GM23338 (cell line): ENCODE results near the gene LIN7A. TPM values are rescaled to one million over a fixed set of nuclear protein-coding genes. Genes with fewer than 3 reads are reported as not detected.

Experiments
- ATAC-seq: fragments of 200-7000 bp; cut with Tn5 transposase; 3 replicates; pipeline ENCODE4 v1.9.1; 2020
- DNase-seq: peaks from one replicate; pipeline ENCODE4 v3.0.0-alpha.2; 2015; ENCODE audit warnings: low spot score
- H2AFZ ChIP-seq: fragments of 200-600 bp; sonication (generic); 2 replicates; pipeline ENCODE4 v1.8.0; 2016; ENCODE audit warnings: antibody characterized with exemption, mild to moderate bottlenecking, moderate library complexity
- H3F3A ChIP-seq: fragments of 200-600 bp; sonication (generic); replicated peaks from 2 replicates; pipeline ENCODE4 v1.8.0; 2017; ENCODE audit warnings: antibody characterized with exemption, mixed run types, low read depth
- H3K27ac ChIP-seq: fragments of 200-600 bp; sonication (generic); 2 replicates; pipeline ENCODE4 v1.6.1; 2016; ENCODE audit warnings: low read depth
- H3K27me3 ChIP-seq: fragments of 200-600 bp; sonication (generic); 2 replicates; pipeline ENCODE4 v1.8.0; 2016; ENCODE audit warnings: mild to moderate bottlenecking, mixed run types, moderate library complexity; ENCODE audit not compliant: insufficient read depth
- H3K36me3 ChIP-seq: fragments of 200-600 bp; sonication (generic); 2 replicates; pipeline ENCODE4 v1.8.0; 2016; ENCODE audit warnings: mild to moderate bottlenecking; ENCODE audit not compliant: insufficient read depth
- H3K4me1 ChIP-seq: fragments of 200-600 bp; sonication (generic); 2 replicates; pipeline ENCODE4 v1.8.0; 2016; ENCODE audit warnings: mild to moderate bottlenecking, moderate library complexity; ENCODE audit not compliant: insufficient read depth
- H3K4me2 ChIP-seq: fragments of 200-600 bp; sonication (generic); 2 replicates; pipeline ENCODE4 v1.7.1; 2017; ENCODE audit warnings: mixed run types
- H3K4me3 ChIP-seq: fragments of 200-600 bp; sonication (generic); 2 replicates; pipeline ENCODE4 v1.6.1; 2016; ENCODE audit warnings: mixed run types
- H3K79me2 ChIP-seq: fragments of 200-600 bp; sonication (generic); replicated peaks from 2 replicates; pipeline ENCODE4 v1.8.0; 2017; ENCODE audit warnings: mild to moderate bottlenecking; ENCODE audit not compliant: insufficient read depth
- H3K9me2 ChIP-seq: fragments of 200-600 bp; sonication (generic); 2 replicates; pipeline ENCODE4 v1.8.0; 2017; ENCODE audit not compliant: insufficient read depth
- H4K20me1 ChIP-seq: fragments of 200-600 bp; sonication (generic); replicated peaks from 2 replicates; pipeline ENCODE4 v1.8.0; 2017; ENCODE audit warnings: mild to moderate bottlenecking; ENCODE audit not compliant: insufficient read depth
- H3K27ac Mint-ChIP-seq: 2 replicates; pipeline ENCODE4 v1.8.0; 2020; ENCODE audit warnings: inconsistent platforms, mild to moderate bottlenecking, moderate library complexity, mixed read lengths
- H3K27me3 Mint-ChIP-seq: 3 replicates; pipeline ENCODE4 v1.8.0; 2022; ENCODE audit warnings: low read depth, mild to moderate bottlenecking, moderate library complexity, mixed read lengths, inconsistent platforms; ENCODE audit not compliant: insufficient read depth, poor library complexity
- H3K36me3 Mint-ChIP-seq: 3 replicates; pipeline ENCODE4 v1.8.0; 2021; ENCODE audit warnings: low read depth, mild to moderate bottlenecking, inconsistent platforms, moderate library complexity, mixed read lengths
- H3K4me1 Mint-ChIP-seq: 3 replicates; pipeline ENCODE4 v1.8.0; 2020; ENCODE audit warnings: mild to moderate bottlenecking, inconsistent platforms, mixed read lengths
- H3K4me3 Mint-ChIP-seq: 3 replicates; pipeline ENCODE4 v1.8.0; 2021; ENCODE audit warnings: moderate library complexity, mild to moderate bottlenecking, inconsistent platforms, mixed read lengths
- H3K9me3 Mint-ChIP-seq: 3 replicates; pipeline ENCODE4 v1.8.0; 2020; ENCODE audit warnings: moderate library complexity, mild to moderate bottlenecking, inconsistent platforms, mixed read lengths
- CREB1 ChIP-seq: fragments of 250-450 bp; sonication (Bioruptor Pico); IDR thresholded peaks from 2 replicates; pipeline ENCODE4 v1.5.0; 2020; ENCODE audit warnings: low read depth, mild to moderate bottlenecking, moderate library complexity
- EZH2 ChIP-seq: fragments of 200-600 bp; sonication (generic); IDR thresholded peaks from one replicate; pipeline ENCODE4 v1.8.0; 2017; ENCODE audit warnings: antibody characterized with exemption, mild to moderate bottlenecking, low read depth; ENCODE audit not compliant: unreplicated experiment
- EZH2phosphoT487 ChIP-seq: fragments of 200-600 bp; sonication (generic); IDR thresholded peaks from one replicate; pipeline ENCODE4 v1.8.1; 2018; ENCODE audit warnings: antibody characterized with exemption; ENCODE audit not compliant: unreplicated experiment
- JUNB ChIP-seq: IDR thresholded peaks from one replicate; pipeline ENCODE4 v1.6.1; 2016; ENCODE audit warnings: antibody characterized with exemption; ENCODE audit not compliant: unreplicated experiment
- NANOG ChIP-seq: IDR thresholded peaks from 2 replicates; pipeline ENCODE4 v1.6.1; 2016; ENCODE audit warnings: antibody characterized with exemption, borderline replicate concordance
- POLR2AphosphoS5 ChIP-seq: IDR thresholded peaks from 2 replicates; pipeline ENCODE4 v1.6.1; 2016; ENCODE audit warnings: antibody characterized with exemption, low read depth
- REST ChIP-seq: IDR thresholded peaks from one replicate; pipeline ENCODE4 v1.6.1; 2018; ENCODE audit warnings: antibody characterized with exemption; ENCODE audit not compliant: unreplicated experiment
- STAT1 ChIP-seq: IDR thresholded peaks from one replicate; pipeline ENCODE4 v1.6.1; 2016; ENCODE audit warnings: antibody characterized with exemption; ENCODE audit not compliant: unreplicated experiment
- ZNF114 ChIP-seq: fragments of 250-450 bp; sonication (Bioruptor Pico); IDR thresholded peaks from 2 replicates; pipeline ENCODE4 v1.5.0; 2020; ENCODE audit warnings: mild to moderate bottlenecking, moderate library complexity
- ZNF331 ChIP-seq: fragments of 250-450 bp; sonication (Bioruptor Pico); IDR thresholded peaks from 2 replicates; pipeline ENCODE4 v1.5.0; 2020; ENCODE audit warnings: low read depth, mild to moderate bottlenecking, moderate library complexity
- ZNF462 ChIP-seq: fragments of 250-450 bp; sonication (Bioruptor Pico); IDR thresholded peaks from 2 replicates; pipeline ENCODE4 v1.5.0; 2020; ENCODE audit warnings: mild to moderate bottlenecking, moderate library complexity
- polyA plus RNA-seq: library from polyadenylated mRNA; unstranded; fragments of >200 nt; fragmentation: Nextera tagmentation; extraction: Ambion mirVana; gene quantifications from 2 replicates; pipeline ENCODE4 v1.2.1, GENCODE V29; 2016
- total RNA-seq: library from RNA; depleted of rRNA; stranded (reverse); fragments of >200 nt; shearing (Covaris generic); gene quantifications from 2 replicates; pipeline ENCODE4 v1.2.3, GENCODE V29; 2014
- TF ChIP-seq, protein P1 (sequence below): IDR thresholded peaks from 2 replicates; pipeline ENCODE4 v1.6.1; 2016; ENCODE audit warnings: antibody characterized with exemption
- TF ChIP-seq, protein P2 (sequence below), 2 experiments: fragments of 200-600 bp in 1 of 2; sonication (generic) in 1 of 2; conservative IDR thresholded peaks; 2 replicates each; pipeline versions ENCODE4 v1.5.1 to v1.6.1; 2016 to 2017; ENCODE audit warnings: antibody characterized with exemption in 2 of 2, low read depth in 2 of 2, mild to moderate bottlenecking in 2 of 2, moderate library complexity in 1 of 2

The LIN7A gene
- total and polyA plus RNA-seq, 2 experiments from 2014 or later, result 5.7 to 6.5 TPM

DNA sequence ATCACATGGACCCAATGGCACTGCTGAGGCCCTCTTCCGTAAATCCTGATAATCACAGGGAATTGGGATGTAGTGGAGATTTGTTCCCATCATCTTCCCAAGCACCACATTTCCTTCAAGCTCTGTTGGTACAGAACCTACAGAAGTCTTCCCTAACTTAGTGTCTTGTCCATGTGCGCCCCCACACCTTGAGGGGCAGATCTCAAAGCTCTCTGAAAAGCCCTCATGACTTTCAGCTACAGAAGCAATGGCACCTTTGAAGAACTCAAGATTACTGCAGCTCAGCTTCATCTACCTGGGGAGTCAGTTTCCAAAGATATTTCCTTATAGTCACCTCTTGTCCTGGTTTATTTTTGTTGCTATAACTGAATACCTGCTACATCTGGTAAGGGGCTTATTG lies 166.8 kb downstream of the LIN7A start:
- no peaks in the 10 kb centered on the region for H3F3A ChIP-seq
- DNase-seq (no peak), ATAC-seq (no peak)
- H3K4me2 ChIP-seq, result no peak overlapping the region
- H3K9me2 ChIP-seq, result 0 out of 2 replicates have a peak, but pooled peaks cover 3% of the 10 kb centered on the region
- peaks cover 34% of the 10 kb centered on the region for H3K4me1 Mint-ChIP-seq
- no peak for TF ChIP-seq EZH2
- no peak for TF ChIP-seq ZNF331 (CRISPR knock-in tag)
- no peak for TF ChIP-seq REST
- no peak for TF ChIP-seq NANOG
- TF ChIP-seq POLR2AphosphoS5, result no peak
- no peak for TF ChIP-seq JUNB
- no peak for TF ChIP-seq STAT1
- TF ChIP-seq, protein P1, sequence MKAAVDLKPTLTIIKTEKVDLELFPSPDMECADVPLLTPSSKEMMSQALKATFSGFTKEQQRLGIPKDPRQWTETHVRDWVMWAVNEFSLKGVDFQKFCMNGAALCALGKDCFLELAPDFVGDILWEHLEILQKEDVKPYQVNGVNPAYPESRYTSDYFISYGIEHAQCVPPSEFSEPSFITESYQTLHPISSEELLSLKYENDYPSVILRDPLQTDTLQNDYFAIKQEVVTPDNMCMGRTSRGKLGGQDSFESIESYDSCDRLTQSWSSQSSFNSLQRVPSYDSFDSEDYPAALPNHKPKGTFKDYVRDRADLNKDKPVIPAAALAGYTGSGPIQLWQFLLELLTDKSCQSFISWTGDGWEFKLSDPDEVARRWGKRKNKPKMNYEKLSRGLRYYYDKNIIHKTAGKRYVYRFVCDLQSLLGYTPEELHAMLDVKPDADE, result no peak
- TF ChIP-seq EZH2phosphoT487, result no peak
- TF ChIP-seq, protein P2, sequence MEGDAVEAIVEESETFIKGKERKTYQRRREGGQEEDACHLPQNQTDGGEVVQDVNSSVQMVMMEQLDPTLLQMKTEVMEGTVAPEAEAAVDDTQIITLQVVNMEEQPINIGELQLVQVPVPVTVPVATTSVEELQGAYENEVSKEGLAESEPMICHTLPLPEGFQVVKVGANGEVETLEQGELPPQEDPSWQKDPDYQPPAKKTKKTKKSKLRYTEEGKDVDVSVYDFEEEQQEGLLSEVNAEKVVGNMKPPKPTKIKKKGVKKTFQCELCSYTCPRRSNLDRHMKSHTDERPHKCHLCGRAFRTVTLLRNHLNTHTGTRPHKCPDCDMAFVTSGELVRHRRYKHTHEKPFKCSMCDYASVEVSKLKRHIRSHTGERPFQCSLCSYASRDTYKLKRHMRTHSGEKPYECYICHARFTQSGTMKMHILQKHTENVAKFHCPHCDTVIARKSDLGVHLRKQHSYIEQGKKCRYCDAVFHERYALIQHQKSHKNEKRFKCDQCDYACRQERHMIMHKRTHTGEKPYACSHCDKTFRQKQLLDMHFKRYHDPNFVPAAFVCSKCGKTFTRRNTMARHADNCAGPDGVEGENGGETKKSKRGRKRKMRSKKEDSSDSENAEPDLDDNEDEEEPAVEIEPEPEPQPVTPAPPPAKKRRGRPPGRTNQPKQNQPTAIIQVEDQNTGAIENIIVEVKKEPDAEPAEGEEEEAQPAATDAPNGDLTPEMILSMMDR (conservative IDR thresholded peaks at IDR 0.05; ENCODE audit: low read depth in 2 of 2), result no peak
- TF ChIP-seq ZNF462 (CRISPR knock-in tag), result no peak
- no peak for TF ChIP-seq CREB1
- no peak for TF ChIP-seq ZNF114 (CRISPR knock-in tag)
- H3K4me3 Mint-ChIP-seq, result no peak overlapping the region
- H3K27ac ChIP-seq, result no peak overlapping the region
- H3K36me3 Mint-ChIP-seq, result peaks cover 6% of the 10 kb centered on the region; the same call in 2 of the 3 replicates
- H3K4me1 ChIP-seq, result peaks cover 41% of the 10 kb centered on the region
- no peaks in the 10 kb centered on the region for H4K20me1 ChIP-seq
- H3K36me3 ChIP-seq, result no peaks in the 10 kb centered on the region
- no peak overlapping the region for H2AFZ ChIP-seq
- no peak overlapping the region for H3K27ac Mint-ChIP-seq
- no peaks in the 10 kb centered on the region for H3K79me2 ChIP-seq
- H3K27me3 Mint-ChIP-seq, result peaks cover 4% of the 10 kb centered on the region
- H3K4me3 ChIP-seq, result no peak overlapping the region
- H3K9me3 Mint-ChIP-seq, result peaks cover 8% of the 10 kb centered on the region; the same call in 2 of the 3 replicates
- no peaks in the 10 kb centered on the region for H3K27me3 ChIP-seq
